Endothelial cell of umbilical vein (primary cell): ENCODE data around the gene SLC37A1. TPM values are rescaled to one million over a fixed set of nuclear protein-coding genes. Genes with fewer than 3 reads are reported as not detected.

ENCODE experiments used
- BruUV-seq: library from RNA; stranded (reverse); fragments of 400-500 nt; replicated peaks from 2 replicates; lab custom pipeline; 2021; lab: Mats Ljungman, UMichigan
- CTCF ChIA-PET: fragments of 300-600, 350-600 bp; sonication (Branson Sonifier 250); formaldehyde crosslinking; loops from one replicate; lab custom pipeline; 2021; ENCODE audit warnings: antibody characterized with exemption, inconsistent platforms; lab: Charles Lee
- POLR2A ChIA-PET: fragments of 300-600, 350-600 bp; sonication (Branson Sonifier 250); formaldehyde crosslinking; loops from one replicate; lab custom pipeline; 2021; ENCODE audit warnings: antibody characterized with exemption, inconsistent platforms; lab: Charles Lee
- DNase-seq: peaks from one replicate; pipeline ENCODE4 v3.0.0-alpha.2; 2011; ENCODE audit warnings: low read depth, low spot score
- FAIRE-seq: peaks from 2 replicates; lab custom pipeline; 2011; peaks lifted over from hg19 to GRCh38; lab: Jason Lieb, UNC
- H2AFZ ChIP-seq: 2 replicates; pipeline ENCODE4 v1.6.0; 2012; ENCODE audit warnings: low read depth, low read length, control low read depth, inconsistent platforms
- H3K27ac ChIP-seq: 2 replicates; pipeline ENCODE4 v1.5.1; 2011; ENCODE audit warnings: low read depth, mild to moderate bottlenecking, control low read depth, low read length, moderate library complexity; ENCODE audit not compliant: insufficient read depth
- H3K27me3 ChIP-seq, 2 experiments: 2 replicates each; pipeline versions ENCODE4 v1.6.0 to v1.6.1; 2011; ENCODE audit warnings: low read length in 2 of 2, mixed read lengths in 1 of 2; ENCODE audit not compliant: control insufficient read depth in 2 of 2, insufficient read depth in 2 of 2
- H3K36me3 ChIP-seq, 2 experiments: 2 replicates in 1 of 2; 3 replicates in 1 of 2; pipeline ENCODE4 v1.5.1; 2011; ENCODE audit warnings: low read length in 2 of 2, mild to moderate bottlenecking in 1 of 2, moderate library complexity in 1 of 2; ENCODE audit not compliant: control insufficient read depth in 2 of 2, insufficient read depth in 2 of 2; ENCODE audit errors: extremely low read depth in 1 of 2
- H3K4me1 ChIP-seq: 3 replicates; pipeline ENCODE4 v1.5.1; 2011; ENCODE audit warnings: mild to moderate bottlenecking, low read length; ENCODE audit not compliant: control insufficient read depth, insufficient read depth; ENCODE audit errors: extremely low read depth
- H3K4me2 ChIP-seq: 2 replicates; pipeline ENCODE4 v1.6.1; 2011; ENCODE audit warnings: low read length, control low read depth, mixed read lengths; ENCODE audit not compliant: insufficient read depth
- H3K4me3 ChIP-seq, 3 experiments: fragments of 200-600 bp in 1 of 3; sonication (generic), shearing (Covaris generic) in 1 of 3; replicated peaks in 1 of 3; 2 replicates each; pipeline ENCODE4 v1.5.1; 2011 to 2016; ENCODE audit warnings: control low read depth in 3 of 3, low read length in 3 of 3, mild to moderate bottlenecking in 2 of 3, inconsistent platforms in 1 of 3, low read depth in 1 of 3, moderate library complexity in 1 of 3; ENCODE audit not compliant: insufficient read depth in 1 of 3
- H3K79me2 ChIP-seq: 2 replicates; pipeline ENCODE4 v1.6.0; 2012; ENCODE audit warnings: low read length, inconsistent platforms; ENCODE audit not compliant: control insufficient read depth, insufficient read depth
- H3K9ac ChIP-seq: replicated peaks from 2 replicates; pipeline ENCODE3; 2011; ENCODE audit warnings: low read length, control low read depth; ENCODE audit not compliant: insufficient read depth; ENCODE audit errors: extremely low read depth
- H3K9me1 ChIP-seq: replicated peaks from 3 replicates; pipeline ENCODE4 v1.6.0; 2011; ENCODE audit warnings: mild to moderate bottlenecking, low read length; ENCODE audit not compliant: control insufficient read depth, insufficient read depth; ENCODE audit errors: extremely low read depth
- H3K9me3 ChIP-seq: replicated peaks from 2 replicates; pipeline ENCODE4 v1.5.1; 2012; ENCODE audit warnings: low read length, inconsistent platforms; ENCODE audit not compliant: control insufficient read depth, insufficient read depth
- H4K20me1 ChIP-seq: replicated peaks from 2 replicates; pipeline ENCODE3; 2011; ENCODE audit warnings: mild to moderate bottlenecking, low read length; ENCODE audit not compliant: control insufficient read depth, insufficient read depth; ENCODE audit errors: extremely low read depth
- EZH2 ChIP-seq: IDR thresholded peaks from 2 replicates; pipeline ENCODE4 v1.6.1; 2012; ENCODE audit warnings: borderline replicate concordance, low read depth, mild to moderate bottlenecking, moderate library complexity, low read length, inconsistent platforms; ENCODE audit not compliant: severe bottlenecking
- FOS ChIP-seq: IDR thresholded peaks from 2 replicates; pipeline ENCODE4 v1.6.1; 2011; ENCODE audit warnings: mild to moderate bottlenecking, low read length, moderate library complexity, borderline replicate concordance; ENCODE audit not compliant: insufficient read depth
- GATA2 ChIP-seq: IDR thresholded peaks from 2 replicates; pipeline ENCODE4 v1.7.0; 2011; ENCODE audit warnings: low read depth, mild to moderate bottlenecking, moderate library complexity, mixed read lengths, low read length; ENCODE audit not compliant: insufficient read length, insufficient read depth
- JUN ChIP-seq: IDR thresholded peaks from 2 replicates; pipeline ENCODE4 v1.6.1; 2011; ENCODE audit warnings: borderline replicate concordance, low read depth; ENCODE audit not compliant: insufficient read length, insufficient read depth
- MYC ChIP-seq: IDR thresholded peaks from one replicate; pipeline ENCODE4 v1.6.1; 2011; ENCODE audit warnings: mild to moderate bottlenecking, low read depth, low read length
- POLR2A ChIP-seq: IDR thresholded peaks from 2 replicates; pipeline ENCODE4 v1.6.1; 2012; ENCODE audit warnings: low read depth, mild to moderate bottlenecking, control low read depth, low read length
- dilution Hi-C: fragments of 300-500 bp; cut with MboI; formaldehyde crosslinking; loops from one replicate; pipeline ENCODE4 v1.15.0; 2019; ENCODE audit warnings: low sequenced_read_pairs; ENCODE audit not compliant: extremely low pct_ligation_motif_present
- intact Hi-C: fragments of 100-400 bp; cut with micrococcal nuclease; formaldehyde crosslinking; loops from one replicate; pipeline ENCODE4 v1.10.0; 2022
- polyA plus RNA-seq, 4 experiments: library from polyadenylated mRNA; depleted of rRNA in 3 of 4; stranded (reverse) in 3 of 4; unstranded in 1 of 4; fragments of >200 nt; gene quantifications; 2 replicates each; pipeline versions ENCODE4 v1.2.1 to v1.2.3, GENCODE V29; 2011 to 2012; ENCODE audit warnings: missing spikeins in 1 of 4
- total RNA-seq: library from RNA; stranded (reverse); gene quantifications from 2 replicates; pipeline ENCODE4 v1.2.3, GENCODE V29; 2021
- TF ChIP-seq, protein P1 (sequence below): IDR thresholded peaks from 2 replicates; pipeline ENCODE4 v1.6.1; 2011; ENCODE audit not compliant: insufficient read depth, insufficient read length
- TF ChIP-seq, protein P2 (sequence below), 2 donors: IDR thresholded peaks; 1 replicate in 1 of 2; 2 replicates in 1 of 2; pipeline ENCODE4 v1.5.1; 2011; ENCODE audit warnings: low read length in 2 of 2, mild to moderate bottlenecking in 2 of 2, moderate library complexity in 2 of 2, control low read depth in 1 of 2, inconsistent platforms in 1 of 2, low read depth in 1 of 2; ENCODE audit not compliant: insufficient read depth in 1 of 2; ENCODE audit errors: extremely low read depth in 1 of 2

The SLC37A1 gene
- total and polyA plus RNA-seq, 2 donors (not counting 3 experiments of a cell fraction or from before 2014, with no cell fraction given) = 4.7 to 7.6 TPM

DNA sequence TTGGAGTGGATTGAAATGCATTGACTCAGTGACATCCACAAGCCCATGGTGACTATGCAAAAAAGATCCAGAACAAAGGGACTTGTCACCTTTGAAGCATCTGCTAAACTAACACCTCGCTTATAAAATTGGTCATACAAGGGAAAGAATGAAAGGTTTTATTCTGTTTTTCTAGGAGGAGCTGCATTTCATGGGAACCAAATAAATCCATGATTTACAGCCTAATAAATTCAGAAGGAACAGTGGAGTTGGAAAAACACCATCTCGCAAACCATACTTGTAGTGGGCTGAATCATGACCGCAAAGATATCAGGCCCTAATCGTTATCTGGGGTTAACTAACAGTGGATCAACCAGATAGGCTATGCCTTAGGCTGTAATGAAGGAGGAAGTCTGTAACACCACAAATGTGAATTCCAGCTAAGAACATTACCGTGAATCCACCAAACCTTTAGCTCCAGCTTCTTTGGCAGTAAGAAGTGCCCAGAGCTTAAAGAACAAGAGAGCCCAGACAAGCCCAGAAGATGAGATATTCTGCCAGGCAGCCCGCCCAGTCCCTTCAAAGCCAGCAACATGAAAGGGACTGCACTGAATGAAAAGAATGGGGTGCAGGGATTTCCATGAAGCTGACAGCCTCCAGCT lies 45.0 kb upstream of the SLC37A1 start:
- Histone ChIP-seq H3K27ac (no peak overlapping the region), H3K9me3 (no peaks in the 10 kb centered on the region), H3K36me3 (no peaks in the 10 kb centered on the region), H4K20me1 (no peaks in the 10 kb centered on the region), H3K79me2 (no peaks in the 10 kb centered on the region), H2AFZ (no peak overlapping the region), H3K9me1 (no peaks in the 10 kb centered on the region), H3K27me3 (peaks cover 2 to 4% of the 10 kb centered on the region in 2 experiments), H3K4me2 (no peak overlapping the region), H3K9ac (no peak overlapping the region), H3K4me1 (peaks cover 3% of the 10 kb centered on the region), H3K4me3 (no peak overlapping the region)
- ChIA-PET CTCF (no interaction called here), POLR2A (no interaction called here)
- intact Hi-C loops (no loop called here), dilution Hi-C loops (no loop called here)
- no TSS peak for BruUV-seq
- TF ChIP-seq MYC (no peak), POLR2A (no peak), EZH2 (no peak), GATA2 (no peak), JUN (no peak), FOS (no peak)
- TF ChIP-seq, protein P1, sequence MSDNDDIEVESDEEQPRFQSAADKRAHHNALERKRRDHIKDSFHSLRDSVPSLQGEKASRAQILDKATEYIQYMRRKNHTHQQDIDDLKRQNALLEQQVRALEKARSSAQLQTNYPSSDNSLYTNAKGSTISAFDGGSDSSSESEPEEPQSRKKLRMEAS = no peak
- TF ChIP-seq, protein P2, sequence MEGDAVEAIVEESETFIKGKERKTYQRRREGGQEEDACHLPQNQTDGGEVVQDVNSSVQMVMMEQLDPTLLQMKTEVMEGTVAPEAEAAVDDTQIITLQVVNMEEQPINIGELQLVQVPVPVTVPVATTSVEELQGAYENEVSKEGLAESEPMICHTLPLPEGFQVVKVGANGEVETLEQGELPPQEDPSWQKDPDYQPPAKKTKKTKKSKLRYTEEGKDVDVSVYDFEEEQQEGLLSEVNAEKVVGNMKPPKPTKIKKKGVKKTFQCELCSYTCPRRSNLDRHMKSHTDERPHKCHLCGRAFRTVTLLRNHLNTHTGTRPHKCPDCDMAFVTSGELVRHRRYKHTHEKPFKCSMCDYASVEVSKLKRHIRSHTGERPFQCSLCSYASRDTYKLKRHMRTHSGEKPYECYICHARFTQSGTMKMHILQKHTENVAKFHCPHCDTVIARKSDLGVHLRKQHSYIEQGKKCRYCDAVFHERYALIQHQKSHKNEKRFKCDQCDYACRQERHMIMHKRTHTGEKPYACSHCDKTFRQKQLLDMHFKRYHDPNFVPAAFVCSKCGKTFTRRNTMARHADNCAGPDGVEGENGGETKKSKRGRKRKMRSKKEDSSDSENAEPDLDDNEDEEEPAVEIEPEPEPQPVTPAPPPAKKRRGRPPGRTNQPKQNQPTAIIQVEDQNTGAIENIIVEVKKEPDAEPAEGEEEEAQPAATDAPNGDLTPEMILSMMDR (IDR thresholded peaks at IDR 0.05; ENCODE audit: extremely low read depth in 1 of 2, insufficient read depth in 1 of 2, low read depth in 1 of 2, low read length in 2 of 2) = no peak
- FAIRE-seq (no peak), DNase-seq (no peak)
